ENCODE data around the gene SPRR2D.

Gene SPRR2D

GRCh38 chr1:153001382-153001781 is 39.5 kb downstream of the SPRR2D start, which contains the start of gene SPRR3:
Gene SPRR3, plus strand, starts transcription at chr1:153001749. Its CDS starts 1,272 bp downstream, at chr1:153003021.
- no peak for DNase-seq

GRCh38 chr1:153000294-153000693 is 40.6 kb downstream of the SPRR2D start:
- no peak for DNase-seq

DNA sequence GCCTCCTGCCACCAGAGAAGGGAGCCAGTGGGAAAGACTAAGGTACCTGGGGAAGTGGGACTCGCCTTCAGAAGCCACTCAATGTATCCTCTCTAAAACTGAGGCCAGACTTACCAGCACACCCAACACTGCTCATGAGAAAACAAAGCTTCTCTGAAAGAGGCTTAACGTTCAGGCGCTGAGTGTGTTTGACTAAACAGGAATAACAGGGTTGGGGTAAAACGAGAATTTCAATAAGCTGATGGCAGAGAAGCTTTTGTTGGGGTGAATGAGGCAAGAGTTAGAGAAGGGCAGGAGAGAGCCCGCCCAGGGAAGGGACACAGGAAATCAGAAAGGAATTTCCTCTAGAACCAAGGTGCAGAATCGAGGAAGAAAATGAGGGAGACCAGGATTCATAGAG is 41.1 kb downstream of the SPRR2D start:
- DNase-seq, result no peak

DNA sequence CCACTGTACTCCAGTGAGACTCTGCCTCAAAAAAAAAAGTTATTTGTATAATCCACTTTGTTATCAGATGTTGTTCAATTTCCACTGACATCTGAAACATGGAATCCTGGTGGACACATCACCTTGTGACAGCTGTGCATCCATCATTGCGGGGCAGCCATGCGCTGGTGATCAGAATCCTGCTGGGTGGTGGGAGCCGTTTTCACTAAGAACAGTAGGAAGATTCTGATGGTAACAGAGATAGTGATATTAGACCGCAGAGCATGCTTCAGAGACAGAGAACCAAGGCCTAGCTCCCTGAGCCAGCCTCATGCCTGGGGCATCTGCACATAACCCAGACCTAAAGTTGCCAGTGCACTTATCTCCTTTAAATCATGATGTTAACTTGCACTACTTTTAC is 42.4 kb downstream of the SPRR2D start:
- no peak for DNase-seq

- DNase-seq, result no peak
Observed at GRCh38 chr1:152997901-152998300, 43.0 kb downstream of the SPRR2D start.

DNA sequence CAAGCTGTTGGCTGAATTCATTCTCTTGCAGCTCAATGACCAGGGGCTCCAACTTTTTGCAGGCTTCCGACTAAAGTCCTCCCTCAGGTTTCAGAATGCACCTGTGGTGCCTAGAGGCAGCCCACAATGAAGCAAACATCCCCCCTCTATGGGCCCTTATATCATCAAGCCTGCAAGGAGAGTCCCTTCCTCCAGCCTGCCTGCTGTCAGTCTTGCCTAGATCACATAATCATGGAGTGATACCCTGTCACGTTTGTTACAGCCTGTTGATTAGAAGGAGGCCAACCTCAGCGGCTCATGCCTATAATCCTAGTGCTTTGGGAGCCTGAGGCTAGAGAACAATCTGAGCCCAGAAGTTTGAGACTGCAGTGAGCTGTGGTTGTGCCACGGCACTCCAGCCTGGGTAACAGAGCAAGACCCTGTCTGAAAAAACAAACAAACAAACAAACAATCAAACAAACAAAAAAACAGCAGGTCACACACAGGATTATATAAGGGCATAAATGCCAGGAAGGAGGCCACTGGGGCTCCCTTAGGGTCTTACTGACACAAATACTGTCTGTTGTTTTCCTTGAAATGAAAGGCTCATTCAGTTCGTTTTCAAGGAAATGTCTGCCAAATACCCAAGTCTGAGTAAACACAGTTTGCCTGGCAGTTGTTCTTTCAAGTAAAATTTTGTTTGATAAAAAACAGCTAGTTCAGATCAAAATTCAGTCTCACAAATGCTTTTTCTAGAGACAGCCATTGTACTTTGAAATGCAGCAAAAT is 44.1 kb downstream of the SPRR2D start:
- DNase-seq, result no peak

DNA sequence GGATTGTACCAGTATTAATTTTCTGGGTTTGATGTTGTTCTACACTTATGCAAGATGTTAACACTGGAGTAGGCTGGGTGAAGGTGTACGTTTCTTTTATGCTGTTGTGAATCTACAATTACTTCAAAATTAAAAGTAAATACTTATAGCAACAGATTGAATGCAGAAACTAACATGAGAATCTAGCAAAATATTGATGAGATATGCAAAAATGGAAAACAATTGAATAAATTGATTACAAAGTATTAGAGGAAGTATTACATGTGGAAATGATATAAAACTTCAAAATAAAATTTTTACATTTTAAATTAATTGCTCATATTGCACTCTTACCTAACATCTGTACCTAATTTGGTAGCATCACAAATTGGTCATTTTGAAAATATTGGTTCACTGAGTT is 45.1 kb downstream of the SPRR2D start:
- DNase-seq, result no peak

DNA sequence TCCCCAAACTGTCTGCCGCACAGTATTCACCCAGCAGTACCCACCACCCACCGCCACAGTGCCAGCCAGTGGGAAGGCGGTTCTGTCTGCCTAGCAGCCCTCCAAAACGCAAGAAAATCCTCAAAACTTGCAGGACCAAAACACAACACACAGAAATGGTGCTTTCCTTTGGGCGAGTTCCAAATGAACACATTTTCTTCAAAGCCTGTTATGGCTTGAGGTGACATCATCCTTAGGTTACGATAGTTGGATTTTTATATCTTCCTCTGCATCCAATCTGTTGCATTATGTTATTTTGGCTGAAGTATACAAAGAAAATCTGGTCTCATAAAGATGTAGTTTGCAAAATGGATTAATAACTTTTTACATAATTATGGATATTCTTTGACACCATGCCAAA is 47.7 kb downstream of the SPRR2D start:
- DNase-seq, result no peak
